Neural progenitor cell (in vitro differentiated cells): ENCODE results near the gene GIGYF1. TPM values are rescaled to one million over a fixed set of nuclear protein-coding genes. Genes with fewer than 3 reads are reported as not detected.
A peak's percentile ranks its signal among the peaks of the same experiment; 100 is the strongest.
"Not testable (repeated sequence)": the region's sequence is repeated elsewhere in the genome, so short reads cannot be mapped to it uniquely, and the experiment has no call there.

ENCODE experiments used
- DNase-seq: peaks from one replicate; pipeline ENCODE4 v3.0.0-alpha.2; 2016; ENCODE audit warnings: low spot score
- H2AFZ ChIP-seq: fragments of 200-600 bp; sonication (generic); replicated peaks from 2 replicates; pipeline ENCODE4 v1.6.1; 2016; ENCODE audit warnings: antibody characterized with exemption
- H3F3A ChIP-seq: fragments of 200-600 bp; sonication (generic); 2 replicates; pipeline ENCODE4 v1.6.1; 2016; ENCODE audit warnings: antibody characterized with exemption, low read depth
- H3K27ac ChIP-seq: fragments of 200-600 bp; sonication (generic); 2 replicates; pipeline ENCODE4 v1.5.1; 2016; ENCODE audit warnings: mild to moderate bottlenecking
- H3K27me3 ChIP-seq: fragments of 200-600 bp; sonication (generic); 2 replicates; pipeline ENCODE4 v1.6.1; 2016; ENCODE audit warnings: mild to moderate bottlenecking, moderate library complexity
- H3K36me3 ChIP-seq: fragments of 200-600 bp; sonication (generic); 2 replicates; pipeline ENCODE4 v1.5.1; 2016
- H3K4me1 ChIP-seq: fragments of 200-600 bp; sonication (generic); 2 replicates; pipeline ENCODE4 v1.6.1; 2016; ENCODE audit warnings: mixed run types
- H3K4me2 ChIP-seq: fragments of 200-600 bp; sonication (generic); 2 replicates; pipeline ENCODE4 v1.6.1; 2016
- H3K4me3 ChIP-seq: fragments of 200-600 bp; sonication (generic); 2 replicates; pipeline ENCODE4 v1.5.1; 2016
- H3K79me2 ChIP-seq: fragments of 200-600 bp; sonication (generic); 2 replicates; pipeline ENCODE4 v1.6.1; 2016; ENCODE audit warnings: low read depth
- H3K9ac ChIP-seq: fragments of 200-600 bp; sonication (generic); 2 replicates; pipeline ENCODE4 v1.6.1; 2016
- H3K9me3 ChIP-seq: fragments of 200-600 bp; sonication (generic); 2 replicates; pipeline ENCODE4 v1.5.1; 2016; ENCODE audit warnings: low read depth
- H4K20me1 ChIP-seq: fragments of 200-600 bp; sonication (generic); 2 replicates; pipeline ENCODE4 v1.6.1; 2016; ENCODE audit warnings: low read depth
- H3K27ac Mint-ChIP-seq: 3 replicates; pipeline ENCODE4 v1.8.0; 2021; ENCODE audit warnings: mixed read lengths
- H3K27me3 Mint-ChIP-seq: 2 replicates; pipeline ENCODE4 v1.8.0; 2022; ENCODE audit warnings: low read depth, mild to moderate bottlenecking, inconsistent platforms, moderate library complexity, mixed read lengths; ENCODE audit not compliant: insufficient read depth
- H3K36me3 Mint-ChIP-seq: 3 replicates; pipeline ENCODE4 v1.8.0; 2021; ENCODE audit warnings: mixed read lengths
- H3K4me1 Mint-ChIP-seq: 3 replicates; pipeline ENCODE4 v1.8.0; 2021; ENCODE audit warnings: mixed read lengths
- H3K4me3 Mint-ChIP-seq: 3 replicates; pipeline ENCODE4 v1.8.0; 2021; ENCODE audit warnings: mild to moderate bottlenecking, moderate library complexity, mixed read lengths
- H3K9me3 Mint-ChIP-seq: 3 replicates; pipeline ENCODE4 v1.8.0; 2020; ENCODE audit warnings: mixed read lengths
- EZH2 ChIP-seq: fragments of 200-600 bp; sonication (generic); IDR thresholded peaks from 2 replicates; pipeline ENCODE4 v1.6.1; 2017; ENCODE audit warnings: antibody characterized with exemption, mild to moderate bottlenecking, moderate library complexity
- EZH2phosphoT487 ChIP-seq: fragments of 200-600 bp; sonication (generic); IDR thresholded peaks from 2 replicates; pipeline ENCODE4 v1.6.1; 2017; ENCODE audit warnings: antibody characterized with exemption
- total RNA-seq: library from RNA; depleted of rRNA; stranded (reverse); fragments of >200 nt; gene quantifications from 2 replicates; pipeline ENCODE4 v1.2.3, GENCODE V29; 2015; ENCODE audit warnings: low replicate concordance
- TF ChIP-seq, protein P1 (sequence below): fragments of 200-600 bp; sonication (generic); IDR thresholded peaks from 2 replicates; pipeline ENCODE4 v1.5.1; 2017; ENCODE audit warnings: antibody characterized with exemption, mild to moderate bottlenecking

The GIGYF1 gene
- total RNA-seq, 1 donor from 2014 or later = 24.2 TPM

DNA sequence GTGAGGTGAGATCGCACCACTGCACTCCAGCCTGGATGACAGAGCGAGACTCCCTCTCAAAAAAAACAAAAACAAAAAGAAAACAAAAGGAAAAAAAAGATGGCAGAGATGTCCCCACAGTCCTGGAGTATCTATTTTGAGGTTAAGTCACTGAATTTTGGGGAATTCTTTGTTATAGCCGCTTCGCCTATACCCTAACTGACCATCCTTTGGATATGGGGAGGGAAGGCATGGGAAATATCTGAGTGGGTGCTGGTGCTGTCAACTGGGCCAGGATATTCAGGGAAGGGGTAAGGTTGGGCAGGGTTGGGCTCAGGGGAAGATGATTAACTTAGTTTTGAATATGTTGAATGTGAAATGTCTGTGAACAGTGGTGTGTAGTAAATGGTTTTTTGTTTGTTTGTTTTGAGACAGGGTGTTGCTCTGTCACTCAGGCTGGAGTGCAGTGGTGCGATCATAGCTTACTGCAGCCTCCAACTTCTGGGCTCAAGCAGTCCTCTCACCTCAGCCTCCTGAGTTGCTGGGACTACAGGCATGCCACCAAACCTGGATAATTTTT is 28.8 kb downstream of the GIGYF1 start:
- no peak for TF ChIP-seq EZH2phosphoT487
- TF ChIP-seq EZH2 = no peak
- TF ChIP-seq, protein P1, sequence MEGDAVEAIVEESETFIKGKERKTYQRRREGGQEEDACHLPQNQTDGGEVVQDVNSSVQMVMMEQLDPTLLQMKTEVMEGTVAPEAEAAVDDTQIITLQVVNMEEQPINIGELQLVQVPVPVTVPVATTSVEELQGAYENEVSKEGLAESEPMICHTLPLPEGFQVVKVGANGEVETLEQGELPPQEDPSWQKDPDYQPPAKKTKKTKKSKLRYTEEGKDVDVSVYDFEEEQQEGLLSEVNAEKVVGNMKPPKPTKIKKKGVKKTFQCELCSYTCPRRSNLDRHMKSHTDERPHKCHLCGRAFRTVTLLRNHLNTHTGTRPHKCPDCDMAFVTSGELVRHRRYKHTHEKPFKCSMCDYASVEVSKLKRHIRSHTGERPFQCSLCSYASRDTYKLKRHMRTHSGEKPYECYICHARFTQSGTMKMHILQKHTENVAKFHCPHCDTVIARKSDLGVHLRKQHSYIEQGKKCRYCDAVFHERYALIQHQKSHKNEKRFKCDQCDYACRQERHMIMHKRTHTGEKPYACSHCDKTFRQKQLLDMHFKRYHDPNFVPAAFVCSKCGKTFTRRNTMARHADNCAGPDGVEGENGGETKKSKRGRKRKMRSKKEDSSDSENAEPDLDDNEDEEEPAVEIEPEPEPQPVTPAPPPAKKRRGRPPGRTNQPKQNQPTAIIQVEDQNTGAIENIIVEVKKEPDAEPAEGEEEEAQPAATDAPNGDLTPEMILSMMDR = no peak

DNA sequence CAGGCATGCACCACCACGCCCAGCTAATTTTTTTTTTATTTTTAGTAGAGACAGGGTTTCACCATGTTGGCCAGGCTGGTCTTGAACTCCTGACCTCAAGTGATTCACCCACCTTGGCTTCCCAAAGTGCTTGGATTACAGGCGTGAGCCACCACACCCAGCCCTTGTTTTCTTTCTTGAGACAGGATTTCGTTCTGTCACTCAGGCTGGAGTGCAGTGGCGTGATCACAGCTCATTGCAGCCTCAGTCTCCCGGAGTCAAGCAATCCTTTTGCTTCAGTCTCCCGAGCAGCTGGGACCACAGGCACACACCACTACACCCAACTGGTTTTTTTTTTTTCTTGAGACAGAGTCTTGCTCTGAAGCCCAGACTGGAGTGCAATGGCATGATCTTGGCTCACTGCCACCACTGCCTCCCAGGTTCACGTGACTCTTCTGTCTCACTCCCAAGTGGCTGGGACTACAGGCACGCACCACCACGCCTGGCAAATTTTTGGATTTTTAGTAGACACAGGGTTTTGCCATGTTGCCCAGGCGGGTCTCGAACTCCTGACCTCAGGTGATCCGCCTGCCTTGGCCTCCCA is 31.8 kb downstream of the GIGYF1 start:
- not testable (repeated sequence) for H3K9me3 ChIP-seq, H3K27ac ChIP-seq, H3K9ac ChIP-seq, H3K4me3 ChIP-seq, H3K9me3 Mint-ChIP-seq, H4K20me1 ChIP-seq, H2AFZ ChIP-seq, H3F3A ChIP-seq, H3K36me3 Mint-ChIP-seq, H3K4me1 ChIP-seq, H3K4me2 ChIP-seq, H3K4me3 Mint-ChIP-seq, H3K27ac Mint-ChIP-seq, H3K36me3 ChIP-seq, H3K4me1 Mint-ChIP-seq, H3K79me2 ChIP-seq, DNase-seq
- H3K27me3 ChIP-seq = peaks cover 15% of the 10 kb centered on the region
- H3K27me3 Mint-ChIP-seq = peaks cover 27% of the 10 kb centered on the region

More for the DNA sequence above, 28.8 kb downstream of the GIGYF1 start:
- Histone ChIP-seq H4K20me1 (no peaks in the 10 kb centered on the region), H3K9ac (no peak overlapping the region), H3K9me3 (no peaks in the 10 kb centered on the region), H3K36me3 (no peaks in the 10 kb centered on the region), H2AFZ (no peak overlapping the region), H3K79me2 (no peaks in the 10 kb centered on the region), H3K27me3 (peaks cover 5% of the 10 kb centered on the region), H3K4me1 (no peaks in the 10 kb centered on the region), H3K27ac (no peak overlapping the region), H3F3A (no peaks in the 10 kb centered on the region), H3K4me3 (no peak overlapping the region), H3K4me2 (no peak overlapping the region)
- Mint-ChIP-seq H3K36me3 (no peaks in the 10 kb centered on the region), H3K9me3 (no peaks in the 10 kb centered on the region), H3K27ac (no peak overlapping the region), H3K27me3 (peaks cover 23% of the 10 kb centered on the region), H3K4me1 (no peaks in the 10 kb centered on the region), H3K4me3 (no peak overlapping the region)
- DNase-seq = no peak

DNA sequence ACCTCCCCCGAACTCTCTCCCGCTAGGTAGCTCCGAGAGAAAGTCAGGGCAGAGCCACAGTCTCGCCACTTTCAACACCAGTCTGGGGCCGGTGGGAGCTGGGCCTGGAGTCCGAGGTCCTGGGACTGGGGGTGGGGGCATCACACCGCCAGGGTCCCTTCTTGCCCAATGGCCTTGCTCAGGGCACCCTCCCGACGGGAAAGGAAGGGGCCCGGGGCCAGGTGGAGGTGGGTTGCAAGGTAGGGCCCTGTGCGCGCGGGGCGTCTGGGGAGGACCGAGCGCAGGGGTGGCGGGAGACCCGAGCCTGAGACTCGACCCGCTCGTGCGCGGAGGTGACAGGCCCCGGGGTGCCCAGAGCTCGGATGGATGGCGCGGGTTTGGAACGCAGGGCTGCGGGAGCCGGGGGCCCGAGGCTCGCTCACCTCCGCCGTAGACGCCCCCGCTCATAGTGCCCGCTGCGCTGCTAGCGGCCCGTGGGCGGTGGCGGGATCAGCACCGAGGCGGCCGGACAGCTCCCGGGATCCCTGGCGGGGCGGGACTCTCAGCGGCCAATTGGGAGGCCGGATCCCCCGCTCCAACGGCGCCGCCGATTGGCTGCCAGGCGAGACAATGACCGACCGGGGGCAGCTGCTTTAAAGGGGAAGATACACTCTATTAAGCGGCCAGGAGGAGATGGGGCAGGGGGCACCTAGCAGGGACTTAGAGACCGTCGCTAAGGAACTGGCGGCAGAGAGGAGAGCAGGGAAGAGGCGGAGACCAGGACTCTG is 38.0 kb downstream of the GIGYF1 start, which contains the start of gene ACTL6B:
TSS of gene ACTL6B (minus strand) at position 541 of the 767 bp plus-strand sequence. CDS start at position 447, 94 bp downstream.
- Histone ChIP-seq H3K9me3 (no peaks in the 10 kb centered on the region), H3K79me2 (no peaks in the 10 kb centered on the region), H3K4me3 (no peak within 1 kb of the TSS), H3K4me2 (peak within 1 kb of the TSS; percentile 70), H3K36me3 (no peaks in the 10 kb centered on the region), H3F3A (peaks cover 3% of the 10 kb centered on the region), H3K27me3 (peaks cover 59% of the 10 kb centered on the region), H4K20me1 (peaks cover 11% of the 10 kb centered on the region), H3K27ac (no peak within 1 kb of the TSS), H3K4me1 (no peaks in the 10 kb centered on the region), H2AFZ (no peak within 1 kb of the TSS), H3K9ac (no peak within 1 kb of the TSS)
- Mint-ChIP-seq H3K36me3 (no peaks in the 10 kb centered on the region), H3K4me3 (peak within 1 kb of the TSS; percentile 73), H3K4me1 (peaks cover 5% of the 10 kb centered on the region), H3K9me3 (no peaks in the 10 kb centered on the region), H3K27me3 (peaks cover 37% of the 10 kb centered on the region), H3K27ac (no peak within 1 kb of the TSS)
- DNase-seq = peak; percentile 95
- TF ChIP-seq EZH2phosphoT487 (peak; percentile 56), EZH2 (peak; percentile 57)
- TF ChIP-seq, protein P1 = no peak
